SK-N-SH treated with all-trans-retinoic acid at 6 μM for 48 hours (cell line): ENCODE results near the gene ITPR2.

ENCODE experiments used
- ATAC-seq: fragments of 200-7000 bp; cut with Tn5 transposase; 3 replicates; pipeline ENCODE4 v1.9.1; 2020; ENCODE audit warnings: mild to moderate bottlenecking, moderate library complexity
- ARNTL ChIP-seq: fragments of 450-650 bp; formaldehyde crosslinking; IDR thresholded peaks from 2 replicates; pipeline ENCODE4 v1.5.0; 2020; ENCODE audit warnings: low read depth, mild to moderate bottlenecking, moderate library complexity, borderline replicate concordance
- BACH2 ChIP-seq: fragments of 250-450 bp; sonication (Bioruptor Pico); IDR thresholded peaks from 2 replicates; pipeline ENCODE4 v1.9.0; 2021; ENCODE audit warnings: mild to moderate bottlenecking, borderline replicate concordance
- CREB5 ChIP-seq: fragments of 250-450 bp; sonication (Bioruptor Pico); IDR thresholded peaks from 2 replicates; pipeline ENCODE4 v1.5.1; 2020; ENCODE audit warnings: low read depth, mild to moderate bottlenecking, moderate library complexity
- CSDC2 ChIP-seq: fragments of 250-450 bp; sonication (Bioruptor Pico); IDR thresholded peaks from 2 replicates; pipeline ENCODE4 v1.5.0; 2020; ENCODE audit warnings: mild to moderate bottlenecking, moderate library complexity
- ESRRG ChIP-seq: fragments of 250-450 bp; sonication (Bioruptor Pico); IDR thresholded peaks from 2 replicates; pipeline ENCODE4 v1.6.1; 2021; ENCODE audit warnings: mild to moderate bottlenecking
- GLIS3 ChIP-seq: fragments of 250-450 bp; sonication (Bioruptor Pico); IDR thresholded peaks from 2 replicates; pipeline ENCODE4 v1.5.0; 2020; ENCODE audit warnings: mild to moderate bottlenecking, moderate library complexity
- ISL1 ChIP-seq: fragments of 250-450 bp; sonication (Bioruptor Pico); IDR thresholded peaks from 2 replicates; pipeline ENCODE4 v2.1.2; 2022; ENCODE audit warnings: mild to moderate bottlenecking, moderate library complexity
- OSR1 ChIP-seq: fragments of 250-450 bp; sonication (Bioruptor Pico); IDR thresholded peaks from 2 replicates; pipeline ENCODE4 v1.8.0; 2022; ENCODE audit warnings: moderate library complexity, mild to moderate bottlenecking, inconsistent platforms
- PATZ1 ChIP-seq: fragments of 250-450 bp; sonication (Bioruptor Pico); IDR thresholded peaks from 2 replicates; pipeline ENCODE4 v1.8.0; 2020; ENCODE audit warnings: mild to moderate bottlenecking, moderate library complexity, borderline replicate concordance
- POU6F1 ChIP-seq: fragments of 250-450 bp; sonication (Bioruptor Pico); IDR thresholded peaks from 2 replicates; pipeline ENCODE4 v1.8.0; 2021; ENCODE audit warnings: low read depth, mild to moderate bottlenecking, moderate library complexity, borderline replicate concordance
- RARB ChIP-seq: fragments of 250-450 bp; sonication (Bioruptor Pico); IDR thresholded peaks from 2 replicates; pipeline ENCODE4 v1.8.0; 2021; ENCODE audit warnings: mild to moderate bottlenecking, moderate library complexity
- SNAI2 ChIP-seq: fragments of 250-450 bp; sonication (Bioruptor Pico); IDR thresholded peaks from 2 replicates; pipeline ENCODE4 v1.5.0; 2020; ENCODE audit warnings: mild to moderate bottlenecking, moderate library complexity
- TCF4 ChIP-seq: fragments of 250-450 bp; sonication (Bioruptor Pico); IDR thresholded peaks from 2 replicates; pipeline ENCODE4 v1.8.0; 2021; ENCODE audit warnings: mild to moderate bottlenecking, moderate library complexity, borderline replicate concordance
- TOX ChIP-seq: fragments of 250-450 bp; sonication (Bioruptor Pico); IDR thresholded peaks from 2 replicates; pipeline ENCODE4 v1.8.0; 2021; ENCODE audit warnings: mild to moderate bottlenecking, moderate library complexity, borderline replicate concordance
- TSHZ2 ChIP-seq: fragments of 250-450 bp; sonication (Bioruptor Pico); IDR thresholded peaks from 2 replicates; pipeline ENCODE4 v1.5.0; 2020; ENCODE audit warnings: mild to moderate bottlenecking, moderate library complexity
- ZFP3 ChIP-seq: fragments of 250-450 bp; sonication (Bioruptor Pico); IDR thresholded peaks from 2 replicates; pipeline ENCODE4 v1.5.0; 2020; ENCODE audit warnings: mild to moderate bottlenecking, moderate library complexity
- ZFP30 ChIP-seq: fragments of 450-650 bp; formaldehyde crosslinking; IDR thresholded peaks from 2 replicates; pipeline ENCODE4 v1.5.0; 2022; ENCODE audit warnings: mild to moderate bottlenecking, moderate library complexity
- ZNF565 ChIP-seq: fragments of 450-650 bp; formaldehyde crosslinking; conservative IDR thresholded peaks from 2 replicates; pipeline ENCODE4 v1.5.0; 2020; ENCODE audit warnings: low read depth, mild to moderate bottlenecking, moderate library complexity
- ZNF70 ChIP-seq: fragments of 450-650 bp; formaldehyde crosslinking; IDR thresholded peaks from 2 replicates; pipeline ENCODE4 v1.5.0; 2020; ENCODE audit warnings: mild to moderate bottlenecking, moderate library complexity

ITPR2 gene

GRCh38 chr12:26455936-26456574 lies 376.9 kb downstream of the ITPR2 start:
- no peak for ATAC-seq
- TF ChIP-seq ZFP3 (CRISPR knock-in tag): peak; percentile 97
- peak; percentile 82 for TF ChIP-seq CREB5 (CRISPR knock-in tag)
- TF ChIP-seq TOX: no peak
- no peak for TF ChIP-seq RARB (CRISPR knock-in tag)
- peak; percentile 61 for TF ChIP-seq TCF4 (CRISPR knock-in tag)
- TF ChIP-seq ESRRG (CRISPR knock-in tag): peak; percentile 89
- peak; percentile 99 for TF ChIP-seq CSDC2
- peak; percentile 88 for TF ChIP-seq ZNF565 (CRISPR knock-in tag)
- TF ChIP-seq GLIS3: peak; percentile 79; the same call in 1 of the 2 replicates
- peak; percentile 90 for TF ChIP-seq OSR1 (CRISPR knock-in tag)
- peak; percentile 99 for TF ChIP-seq SNAI2 (CRISPR knock-in tag)
- TF ChIP-seq ISL1 (CRISPR knock-in tag): peak; percentile 90
- TF ChIP-seq PATZ1: peak; percentile 74; the same call in 1 of the 2 replicates
- TF ChIP-seq ARNTL: no peak
- no peak for TF ChIP-seq ZNF70 (CRISPR knock-in tag)

- no peak for ATAC-seq
- TF ChIP-seq PATZ1: no peak
- TF ChIP-seq ZNF565 (CRISPR knock-in tag): no peak
- TF ChIP-seq ZFP30 (CRISPR knock-in tag): no peak
- no peak for TF ChIP-seq POU6F1 (CRISPR knock-in tag)
- TF ChIP-seq TCF4 (CRISPR knock-in tag): no peak
Observed at GRCh38 chr12:26453246-26453645, 379.7 kb downstream of the ITPR2 start.

- ATAC-seq: no peak
- no peak for TF ChIP-seq ESRRG (CRISPR knock-in tag)
Observed at GRCh38 chr12:26452511-26452910, 380.5 kb downstream of the ITPR2 start.

- TF ChIP-seq TCF4 (CRISPR knock-in tag) (no peak), SNAI2 (CRISPR knock-in tag) (no peak), ZNF565 (CRISPR knock-in tag) (no peak), CREB5 (CRISPR knock-in tag) (no peak), ZFP30 (CRISPR knock-in tag) (no peak), PATZ1 (no peak), BACH2 (no peak), ISL1 (CRISPR knock-in tag) (no peak), ESRRG (CRISPR knock-in tag) (no peak), ZFP3 (CRISPR knock-in tag) (no peak), TSHZ2 (CRISPR knock-in tag) (no peak), ZNF70 (CRISPR knock-in tag) (no peak), OSR1 (CRISPR knock-in tag) (no peak), POU6F1 (CRISPR knock-in tag) (no peak)
- no peak for ATAC-seq
Observed at GRCh38 chr12:26451763-26452162, 381.2 kb downstream of the ITPR2 start.
